HG02938 (cell line): ENCODE measurements around the gene MT1E.
"Not testable (repeated sequence)": the region's sequence is repeated elsewhere in the genome, so short reads cannot be mapped to it uniquely, and the experiment has no call there.

ENCODE experiments used
- ATAC-seq: cut with Tn5 transposase; IDR thresholded peaks from one replicate; pipeline ENCODE4 v1.9.1; 2021; ENCODE audit warnings: mild to moderate bottlenecking, moderate library complexity; ENCODE audit not compliant: unreplicated experiment

MT1E gene

DNA sequence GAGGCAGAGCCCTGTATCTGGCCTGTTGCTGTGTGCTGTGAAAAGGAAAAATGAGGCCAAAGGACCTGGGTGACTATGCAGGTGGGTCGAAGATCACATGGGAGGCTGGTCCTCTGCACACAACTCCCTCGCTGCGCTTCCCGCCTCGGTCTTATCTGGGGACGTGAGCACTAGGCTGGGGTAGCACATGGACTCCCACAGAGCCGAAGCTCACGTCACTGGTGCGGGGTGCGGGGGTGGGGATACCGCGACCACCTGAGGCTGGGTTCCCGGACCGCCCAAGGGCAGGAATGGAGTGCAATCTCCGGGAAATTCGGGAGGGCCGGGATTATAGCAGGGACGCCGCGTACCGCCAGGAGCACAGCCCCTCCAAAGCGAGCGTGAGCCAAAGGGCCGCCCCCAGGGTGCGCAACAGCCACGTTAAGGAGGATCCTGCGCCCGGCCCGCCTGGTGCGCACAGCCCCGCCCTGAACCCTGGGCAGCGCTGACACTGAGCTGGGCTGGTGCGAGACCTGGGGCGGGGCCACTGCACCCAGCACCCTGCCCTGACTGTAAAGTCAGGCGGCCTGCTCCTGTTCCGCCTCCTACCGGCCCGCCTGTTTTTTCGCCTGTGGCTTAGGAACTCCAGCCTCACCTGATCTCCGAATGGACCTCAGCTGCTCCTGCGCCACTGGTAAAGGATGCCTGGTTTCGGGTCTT is 17.6 kb downstream of the MT1E start:
- ATAC-seq, result no peak

DNA sequence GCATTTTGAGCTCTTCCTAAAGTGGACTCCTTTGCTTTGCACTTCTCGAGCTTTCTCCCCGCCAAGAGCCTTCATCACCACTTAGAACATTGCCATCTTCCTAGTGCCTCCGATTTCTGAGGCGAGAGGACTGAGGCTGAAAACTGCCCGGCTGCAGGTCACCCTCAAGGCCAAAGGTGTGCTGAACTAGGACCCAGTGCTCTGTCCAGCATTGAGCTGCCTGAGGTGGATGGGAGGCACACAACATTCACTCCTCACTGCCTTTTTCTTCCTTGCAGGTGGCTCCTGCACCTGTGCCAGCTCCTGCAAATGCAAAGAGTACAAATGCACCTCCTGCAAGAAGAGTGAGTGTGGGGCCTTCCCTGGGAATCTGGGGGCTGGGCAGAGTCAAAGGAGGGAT is 18.3 kb downstream of the MT1E start:
- no peak for ATAC-seq

DNA sequence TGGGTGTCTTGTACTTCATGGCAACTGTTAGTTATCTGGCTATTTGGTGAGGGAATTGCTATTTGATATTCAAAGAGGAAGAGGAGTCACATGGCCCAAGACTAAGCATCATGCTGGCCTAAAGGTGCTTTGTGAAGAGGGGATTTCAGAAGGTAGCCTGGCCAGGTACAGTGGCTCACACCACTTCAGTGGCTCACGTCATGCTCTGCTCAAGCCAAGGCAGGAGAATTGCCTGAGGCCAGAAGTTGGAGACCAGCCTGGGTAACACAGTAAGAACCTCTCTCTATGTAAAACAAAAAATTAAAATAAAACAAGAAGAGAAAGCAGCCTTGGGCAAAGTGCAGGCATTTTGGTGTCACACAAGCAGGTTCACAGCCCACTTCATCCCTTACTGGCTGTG is 19.7 kb downstream of the MT1E start:
- ATAC-seq, result no peak

DNA sequence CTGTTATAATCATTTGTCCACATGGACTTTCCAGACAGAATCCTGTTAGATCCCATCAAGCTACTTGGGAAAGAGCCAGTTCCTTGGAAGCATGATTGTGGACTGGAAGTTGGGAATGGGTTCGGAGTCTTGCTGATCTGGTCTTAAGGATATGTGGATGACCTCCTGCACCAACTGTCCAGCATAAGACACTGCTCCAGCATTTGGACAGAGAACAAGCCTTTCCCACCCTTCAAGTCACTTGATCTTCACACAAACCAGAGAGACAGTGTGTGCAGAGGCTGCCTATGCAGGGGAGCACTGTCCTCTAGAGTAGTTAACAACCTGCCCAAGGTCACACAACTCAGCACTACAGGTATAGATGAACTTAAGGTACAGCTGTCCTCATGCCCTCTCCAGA is 20.3 kb downstream of the MT1E start:
- no peak for ATAC-seq

DNA sequence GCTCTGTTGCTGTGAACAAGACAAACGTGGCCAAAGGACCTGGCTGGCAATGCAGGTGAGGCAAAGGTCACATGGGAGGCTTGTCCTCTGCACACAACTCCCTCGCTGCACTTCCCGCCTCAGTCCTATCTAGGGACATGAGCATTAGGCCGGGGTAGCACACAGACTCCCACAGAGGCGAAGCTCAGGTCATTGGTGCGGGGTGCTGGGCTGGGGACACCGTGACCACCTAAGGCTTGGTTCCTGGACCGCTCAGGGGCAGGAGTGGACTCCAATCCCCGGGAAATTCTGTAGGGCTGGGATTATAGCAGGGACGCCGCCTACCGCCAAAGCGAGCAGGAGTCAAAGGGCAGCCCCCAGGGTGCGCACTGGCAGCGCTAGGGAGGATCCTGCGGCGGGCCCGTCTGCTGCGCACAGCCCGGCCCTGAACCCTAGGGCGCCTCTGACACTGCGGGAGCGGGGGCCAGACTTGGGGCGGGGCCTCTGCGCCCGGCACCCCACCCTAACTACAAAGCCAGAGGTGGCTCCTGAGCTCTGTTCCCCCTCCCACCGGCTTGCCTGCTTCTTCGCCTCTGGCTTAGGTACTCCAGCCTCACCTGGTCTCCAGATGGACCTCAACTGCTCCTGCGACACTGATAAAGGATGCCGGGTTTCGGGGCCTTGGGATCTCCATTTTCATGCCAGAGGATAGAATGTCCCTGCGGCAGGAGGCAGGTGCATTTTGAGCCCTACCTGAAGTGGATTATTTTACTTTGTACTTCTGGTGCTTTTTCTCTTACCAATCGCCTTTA is 22.3 kb downstream of the MT1E start:
- no peak for ATAC-seq

DNA sequence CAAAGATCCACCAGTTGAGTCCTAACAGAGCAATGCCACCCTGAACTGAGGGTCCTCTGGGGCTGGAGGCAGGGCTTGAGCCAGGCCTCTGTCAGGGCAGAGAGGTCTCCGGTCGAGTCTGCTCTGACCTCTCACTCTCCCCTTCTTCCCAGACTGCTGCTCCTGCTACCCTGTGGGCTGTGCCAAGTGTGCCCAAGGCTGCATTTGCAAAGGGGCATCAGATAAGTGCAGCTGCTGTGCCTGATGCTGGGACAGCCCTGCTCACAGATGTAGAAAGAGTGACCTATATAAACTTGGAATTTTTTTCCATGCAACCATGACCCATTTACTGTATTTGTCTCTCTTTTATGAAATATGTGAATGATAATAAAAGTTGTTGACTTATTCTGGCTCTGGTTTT is 23.7 kb downstream of the MT1E start:
- ATAC-seq, result no peak

DNA sequence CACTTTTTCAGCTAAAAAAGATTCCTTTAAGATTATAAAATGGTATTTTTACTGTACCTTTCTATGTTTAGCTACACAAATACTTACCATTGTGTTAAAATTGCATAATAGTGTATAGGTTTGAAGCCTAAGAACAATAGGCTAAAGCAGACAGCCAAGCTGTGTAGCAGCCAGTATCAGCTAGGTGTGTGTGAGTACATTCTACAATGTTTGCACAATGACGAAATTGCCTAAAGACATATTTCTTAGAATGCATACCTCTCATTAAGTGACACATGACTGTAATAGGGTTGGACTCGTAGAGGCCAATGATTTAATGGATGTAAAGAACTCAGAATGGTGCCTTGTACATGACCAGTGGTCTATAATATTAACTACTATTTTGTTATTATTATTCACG is 24.2 kb downstream of the MT1E start:
- ATAC-seq, result no peak

DNA sequence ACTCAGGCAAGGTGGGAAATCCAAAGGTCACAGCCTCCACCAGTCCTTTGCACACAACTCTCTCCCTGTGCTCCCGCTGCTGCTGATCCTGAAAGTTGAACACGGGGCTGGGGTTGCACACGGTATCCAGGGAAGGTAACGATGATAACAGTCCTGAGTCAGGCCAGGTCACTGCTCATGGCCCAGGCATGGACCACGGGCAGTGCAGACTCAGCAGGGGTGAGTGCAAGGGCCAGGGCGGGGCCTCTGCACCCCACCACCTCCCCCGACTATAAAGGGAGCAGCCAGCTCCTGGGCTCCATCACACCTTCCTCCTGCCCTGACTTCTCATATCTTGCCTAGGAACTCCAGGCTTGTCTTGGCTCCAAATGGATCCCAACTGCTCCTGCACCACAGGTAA is 26.0 kb downstream of the MT1E start, which contains the start of gene MT1B:
TSS of gene MT1B (plus strand) at position 301 of the 400 bp plus-strand sequence. CDS start at position 369, 68 bp downstream.
- no peak for ATAC-seq

DNA sequence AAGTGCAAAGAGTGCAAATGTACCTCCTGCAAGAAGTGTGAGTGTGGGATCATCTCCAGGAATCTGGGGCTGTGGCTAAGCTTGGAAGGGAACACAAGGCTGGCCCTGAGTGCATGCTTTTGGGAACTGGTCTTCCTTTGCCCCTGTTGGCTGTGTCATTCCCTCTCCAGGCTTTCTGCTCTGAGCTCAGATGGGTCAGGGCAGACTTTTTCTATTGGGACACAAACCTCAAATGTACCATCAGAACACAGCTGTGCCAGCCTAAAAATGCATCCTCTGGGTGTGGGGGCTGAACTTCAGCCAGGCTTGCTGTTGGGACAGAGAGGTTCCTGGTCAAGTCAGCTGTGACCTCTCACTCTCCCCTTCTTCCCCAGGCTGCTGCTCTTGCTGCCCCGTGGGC is 27.0 kb downstream of the MT1E start:
- ATAC-seq, result no peak

DNA sequence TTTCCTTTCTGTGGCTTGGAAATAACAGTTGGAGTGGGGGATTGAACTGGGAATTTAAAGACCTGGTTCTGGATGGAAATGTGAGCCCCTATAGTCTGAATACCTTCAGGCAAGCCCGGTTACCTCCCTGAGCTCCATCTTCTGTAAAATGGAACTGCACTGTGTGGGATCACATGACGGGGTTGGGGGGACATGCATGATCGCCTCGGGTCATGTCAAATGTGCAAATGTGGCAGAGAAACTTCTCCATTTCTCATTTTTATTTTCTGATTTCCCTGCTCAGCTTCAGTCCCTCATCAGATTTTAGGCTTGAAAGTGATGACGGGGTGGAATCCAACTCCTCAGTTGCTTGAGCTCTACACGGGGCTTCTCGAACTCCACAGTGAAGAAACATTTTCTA is 27.6 kb downstream of the MT1E start:
- no peak for ATAC-seq

DNA sequence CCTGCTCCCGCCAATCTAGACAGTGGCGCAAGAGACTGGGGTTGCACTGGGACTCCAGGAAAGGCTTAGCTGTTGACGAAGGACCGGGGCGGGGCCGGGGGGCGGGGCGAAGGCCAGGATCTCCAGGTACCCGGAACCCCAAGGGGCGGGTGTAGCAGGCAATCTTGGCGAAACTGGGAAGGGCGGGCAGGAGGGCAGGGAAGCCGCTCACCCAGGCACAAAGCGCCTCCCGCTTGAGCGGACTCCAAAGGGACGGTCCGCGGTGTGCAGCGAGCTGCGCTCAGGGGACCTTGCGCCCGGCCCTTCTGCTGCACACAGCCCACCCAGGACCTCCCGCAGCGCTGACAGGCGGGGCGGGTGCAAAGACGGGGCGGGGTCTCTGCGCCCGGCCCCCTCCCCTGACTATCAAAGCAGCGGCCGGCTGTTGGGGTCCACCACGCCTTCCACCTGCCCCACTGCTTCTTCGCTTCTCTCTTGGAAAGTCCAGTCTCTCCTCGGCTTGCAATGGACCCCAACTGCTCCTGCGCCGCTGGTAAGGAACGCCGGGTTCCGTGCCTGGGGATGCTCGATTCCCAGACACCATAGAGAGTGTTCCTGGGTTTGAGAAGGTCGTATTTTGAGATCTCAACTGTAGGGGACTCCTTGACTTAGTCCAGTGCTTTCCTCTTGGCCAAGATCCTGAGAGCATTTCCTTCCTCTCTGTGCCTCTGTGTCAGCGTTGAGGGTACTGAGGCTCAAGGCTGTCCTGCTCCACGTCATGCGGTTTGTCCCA is 32.2 kb downstream of the MT1E start, which contains the start of gene MT1F:
TSS of gene MT1F (plus strand) at position 405 of the 772 bp plus-strand sequence. CDS start at position 505, 100 bp downstream.
- no peak for ATAC-seq

DNA sequence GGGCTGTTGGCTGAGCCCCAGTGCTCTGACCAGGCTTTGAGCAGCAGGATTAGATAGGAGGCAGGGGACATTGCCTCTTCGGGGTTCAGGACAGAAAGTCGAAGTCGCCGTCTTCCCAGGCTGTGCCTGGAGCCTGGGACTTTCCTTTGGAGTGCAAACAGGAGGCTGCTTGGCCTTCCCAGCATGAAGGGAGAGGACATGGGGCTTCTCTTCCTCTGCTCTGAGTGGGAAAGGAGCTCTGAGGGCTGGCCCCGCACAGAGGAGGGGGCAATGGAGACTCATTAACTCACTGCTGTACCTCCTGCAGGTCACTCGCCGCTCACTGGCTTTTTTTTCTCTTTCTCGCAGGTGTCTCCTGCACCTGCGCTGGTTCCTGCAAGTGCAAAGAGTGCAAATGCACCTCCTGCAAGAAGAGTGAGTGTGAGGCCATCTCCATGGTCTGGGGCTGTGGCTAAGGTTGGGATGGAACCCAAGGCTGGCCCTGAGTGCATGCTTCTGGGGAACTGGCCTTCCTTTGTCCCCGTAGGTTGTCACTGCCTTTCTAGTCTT is 32.8 kb downstream of the MT1E start:
- no peak for ATAC-seq

DNA sequence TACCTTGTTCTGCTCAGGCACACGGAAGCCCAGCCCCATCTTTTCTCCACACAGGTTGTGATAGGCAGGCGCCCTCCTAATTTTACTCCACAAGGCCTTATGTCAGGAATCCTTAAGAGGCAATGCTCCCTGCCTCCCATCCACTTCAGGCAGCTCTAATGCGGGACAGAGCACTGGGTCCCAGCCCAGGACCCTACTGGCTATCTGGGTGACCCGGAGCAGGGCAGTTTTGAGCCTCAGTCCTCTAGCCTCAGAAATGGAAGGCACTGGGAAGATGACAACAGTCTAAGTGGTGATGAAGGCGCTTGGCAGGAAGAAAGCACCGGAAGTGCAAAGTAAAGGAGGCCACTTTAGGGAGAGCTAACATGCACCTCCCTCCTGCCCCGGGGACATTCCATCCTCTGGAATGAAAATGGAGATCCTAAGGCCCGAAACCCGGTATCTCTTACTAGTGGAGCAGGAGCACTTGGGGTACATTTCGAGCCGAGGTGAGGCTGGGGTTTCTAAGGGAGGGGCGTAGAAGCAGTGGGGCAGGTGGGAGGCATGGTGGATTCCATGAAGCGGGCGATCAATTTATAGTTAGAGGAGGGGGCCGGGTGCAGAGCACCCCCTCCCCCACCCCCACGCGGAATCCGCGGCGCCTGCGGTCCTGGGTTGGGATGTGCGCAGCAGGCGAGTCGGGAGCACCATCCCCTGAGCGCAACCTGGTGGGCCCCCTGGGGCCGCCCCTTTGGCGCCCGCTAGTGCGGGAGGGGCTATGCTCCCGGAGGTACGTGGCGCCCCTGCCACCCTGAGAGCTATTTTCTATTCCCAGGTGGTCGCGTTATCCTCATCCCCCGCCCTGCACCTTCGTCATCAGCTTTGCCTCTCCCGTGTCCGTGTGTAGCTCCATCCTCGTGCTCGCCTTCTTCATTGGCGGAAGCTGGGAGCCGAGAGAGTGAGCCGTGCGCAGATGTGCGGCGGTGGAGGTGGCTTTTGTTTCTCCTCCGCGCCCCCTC is 37.1 kb downstream of the MT1E start:
- ATAC-seq, result no peak

DNA sequence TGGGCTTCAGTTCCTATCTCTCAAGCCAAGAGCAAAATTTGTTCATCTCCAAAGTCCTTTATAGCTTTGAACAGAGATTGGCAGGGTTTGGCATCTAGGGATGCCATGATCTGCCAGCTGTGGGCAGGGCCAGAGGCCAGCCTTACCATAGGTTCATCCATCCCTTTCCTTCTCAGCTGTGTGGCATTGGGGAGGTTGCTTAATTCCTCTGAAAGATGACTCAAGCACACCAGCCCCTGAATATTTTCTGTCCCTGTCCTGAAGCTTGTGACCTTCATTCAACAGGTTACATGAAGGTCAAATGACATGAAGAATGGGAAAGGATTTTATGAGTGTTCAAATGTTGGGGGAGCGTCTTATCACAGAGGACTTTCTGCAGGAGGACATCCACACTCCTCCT is 38.9 kb downstream of the MT1E start:
- ATAC-seq, result no peak

DNA sequence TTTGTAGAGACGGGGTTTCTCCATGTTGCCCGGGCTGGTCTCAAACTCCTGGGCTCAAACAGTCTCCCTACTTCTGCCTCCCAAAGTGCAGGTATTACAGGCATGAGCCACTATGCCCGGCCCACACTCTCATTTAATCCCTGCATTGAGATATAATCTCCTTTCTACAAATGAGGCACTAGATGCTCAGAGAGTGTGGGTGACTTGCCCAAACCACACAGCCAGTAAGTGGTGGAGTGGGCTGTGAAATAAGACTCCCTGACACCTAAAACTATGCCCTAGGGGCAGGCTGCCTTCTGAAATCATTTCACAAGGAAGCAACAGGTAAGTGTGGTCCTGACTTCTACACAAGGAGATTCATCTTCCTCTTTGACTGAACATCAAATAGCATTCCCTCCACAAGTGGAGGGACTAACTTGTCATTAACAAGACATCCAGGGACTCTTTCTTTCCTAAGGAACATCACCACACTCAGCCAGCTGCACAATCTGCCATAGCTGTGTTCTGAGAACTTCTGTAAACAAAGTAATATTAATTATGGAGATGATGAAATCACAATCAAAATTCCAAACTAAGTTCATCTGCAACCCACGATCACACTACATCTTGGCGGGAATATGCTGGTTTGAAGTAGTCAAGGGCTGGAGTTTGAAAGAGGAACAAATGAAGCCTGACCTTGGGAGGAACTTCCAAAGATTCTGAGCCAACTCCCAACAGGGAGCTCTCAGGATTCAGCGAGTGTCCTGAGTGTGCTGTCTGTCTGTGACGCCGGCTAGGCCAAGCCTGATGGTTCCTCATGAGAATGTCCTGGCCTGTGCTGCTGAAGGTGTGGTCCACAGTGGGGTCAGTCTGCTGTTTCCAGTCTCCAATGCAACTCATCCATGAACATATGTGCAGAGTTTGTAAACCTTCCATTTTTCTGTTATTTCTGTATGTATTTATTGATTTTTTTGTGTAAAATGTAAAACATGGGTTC is 40.0 kb downstream of the MT1E start:
- not testable (repeated sequence) for ATAC-seq

DNA sequence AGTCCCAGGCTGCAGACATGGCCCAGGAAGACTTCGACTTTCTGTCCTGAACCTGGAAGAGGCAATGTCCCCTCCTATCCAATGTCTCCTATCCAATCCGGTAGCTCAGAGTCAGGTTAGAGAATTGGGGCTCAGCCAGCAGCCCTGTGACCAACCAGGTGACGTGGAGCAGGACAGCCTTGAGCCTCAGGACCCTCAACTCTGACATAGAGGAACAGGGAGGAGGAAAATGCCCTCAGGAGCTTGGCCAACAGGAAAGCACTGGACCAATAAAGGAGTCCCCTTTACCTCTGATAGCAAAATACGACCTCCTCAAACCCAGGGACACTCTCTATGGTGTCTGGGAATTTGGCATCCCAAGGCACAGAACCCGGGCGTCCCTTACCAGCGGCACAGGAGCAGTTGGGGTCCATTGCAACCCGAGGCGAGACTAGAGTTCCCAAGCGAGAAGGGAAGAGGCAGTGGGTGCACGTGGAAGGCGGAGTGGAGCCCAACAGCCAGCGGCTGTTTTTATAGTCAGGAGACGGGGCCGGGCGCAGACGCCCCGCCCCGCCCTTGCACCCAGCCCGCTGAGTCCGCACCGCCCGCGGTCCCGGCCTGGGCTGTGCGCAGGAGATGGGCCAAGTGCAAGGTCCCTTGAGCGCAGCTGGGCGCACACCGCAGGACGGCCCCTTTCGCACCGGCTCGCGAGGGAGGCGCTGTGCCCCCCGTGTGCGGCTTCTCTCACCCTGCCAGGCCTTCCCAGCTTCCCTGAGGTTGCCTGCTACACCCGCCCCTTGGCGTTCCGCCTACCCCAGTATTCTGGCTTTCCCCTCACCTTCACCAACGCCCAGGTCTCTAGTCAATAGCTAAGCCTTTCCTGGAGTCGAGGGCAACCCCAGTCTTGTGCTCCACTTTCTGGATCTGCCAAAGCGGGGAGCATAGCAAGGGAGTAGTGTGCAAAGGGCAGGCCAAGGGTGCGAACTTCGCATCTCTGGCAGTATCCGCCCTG is 42.3 kb downstream of the MT1E start, which contains the start of gene MT1G:
TSS of gene MT1G (minus strand) at position 485 of the 991 bp plus-strand sequence. CDS start at position 413, 72 bp downstream.
- no peak for ATAC-seq

DNA sequence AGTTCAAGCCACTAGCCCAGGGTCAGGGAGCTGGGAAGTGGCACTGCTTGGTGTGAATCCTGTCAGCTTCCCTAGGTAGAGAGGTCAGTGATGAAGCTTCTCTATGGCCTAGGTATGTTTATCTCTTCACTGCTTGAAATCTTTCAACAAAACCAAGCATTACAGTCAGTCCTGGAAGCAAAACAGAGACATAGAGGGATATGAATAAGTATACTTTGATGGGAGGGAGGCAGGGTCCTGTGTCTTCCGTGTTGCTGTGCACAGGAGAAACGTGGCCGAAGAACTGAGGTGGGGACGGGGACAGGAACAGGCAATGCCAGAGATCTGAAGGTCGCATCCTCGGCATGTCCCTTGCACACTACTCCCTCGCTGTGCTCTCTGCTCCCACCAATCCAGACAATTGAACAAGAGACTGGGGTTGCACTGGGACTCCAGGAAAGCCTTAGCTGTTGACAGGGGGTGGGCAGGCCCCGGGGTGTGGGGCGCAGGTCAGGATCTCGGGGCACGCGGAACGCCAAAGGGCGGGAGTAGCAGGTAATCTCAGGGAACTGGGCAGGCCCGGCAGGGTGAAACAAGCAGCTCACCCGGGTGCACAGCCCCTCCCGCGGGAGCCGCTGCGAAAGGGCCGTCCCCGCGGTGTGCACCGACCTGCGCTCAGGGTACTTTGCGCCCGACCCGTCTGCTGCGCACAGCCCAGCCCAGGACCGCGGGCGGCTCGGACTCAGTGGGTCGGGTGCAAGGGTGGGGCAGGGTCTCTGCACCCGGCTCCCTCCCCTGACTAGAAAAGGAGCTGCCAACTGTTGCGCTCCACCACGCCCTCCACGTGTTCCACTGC is 43.6 kb downstream of the MT1E start, which contains the start of gene MT1H:
TSS of gene MT1H (plus strand) at position 810 of the 835 bp plus-strand sequence. CDS start 71 bp downstream, outside the sequence.
- ATAC-seq, result no peak
